ENCODE measurements around the gene RENBP.

The RENBP gene

GRCh38 chrX:153911798-153912197, 32.6 kb downstream of the RENBP start:
- DNase-seq: no peak

GRCh38 chrX:153910446-153910845, 34.0 kb downstream of the RENBP start:
- no peak for DNase-seq

- no peak for DNase-seq
These were observed 34.5 kb downstream of the RENBP start for GRCh38 chrX:153909980-153910360.

GRCh38 chrX:153909024-153909979, 35.1 kb downstream of the RENBP start:
- DNase-seq: no peak

- DNase-seq: no peak
These were observed 36.1 kb downstream of the RENBP start for GRCh38 chrX:153908219-153908860.

GRCh38 chrX:153907456-153907855, 37.0 kb downstream of the RENBP start:
- no peak for DNase-seq

GRCh38 chrX:153906126-153906917, 38.1 kb downstream of the RENBP start:
- no peak for DNase-seq

GRCh38 chrX:153905481-153906095, 38.9 kb downstream of the RENBP start:
- no peak for DNase-seq

GRCh38 chrX:153903991-153904957, 40.2 kb downstream of the RENBP start, which contains the start of gene AVPR2:
AVPR2 (plus strand) TSS chrX:153904673; CDS start chrX:153905146, 473 bp downstream.
- no peak for DNase-seq

- DNase-seq: no peak
These were observed 41.0 kb downstream of the RENBP start for GRCh38 chrX:153903238-153903980.

GRCh38 chrX:153902385-153902784, 42.1 kb downstream of the RENBP start:
- no peak for DNase-seq

GRCh38 chrX:153901753-153902140, 42.7 kb downstream of the RENBP start:
- DNase-seq: no peak

- DNase-seq: no peak
These were observed 43.4 kb downstream of the RENBP start for GRCh38 chrX:153900831-153901752.

- DNase-seq: no peak
These were observed 46.5 kb downstream of the RENBP start for GRCh38 chrX:153897899-153898298.

GRCh38 chrX:153889123-153889522, 55.3 kb downstream of the RENBP start:
- no peak for DNase-seq

- no peak for DNase-seq
These were observed 56.1 kb downstream of the RENBP start for GRCh38 chrX:153888344-153888743.

- DNase-seq: no peak
These were observed 57.1 kb downstream of the RENBP start for GRCh38 chrX:153887385-153887784.

GRCh38 chrX:153886915-153887314, 57.5 kb downstream of the RENBP start:
- DNase-seq: no peak
